Measurements from ENCODE around the gene ZCWPW2.

ZCWPW2 gene

GRCh38 chr3:28349469-28350000 lies 1.0 kb downstream of the ZCWPW2 start:
- peak overlapping the region; percentile 74 for H3K4me3 ChIP-seq (ENCODE audit: low read depth, low read length)

GRCh38 chr3:28376424-28376823 lies 27.9 kb downstream of the ZCWPW2 start:
- no peak overlapping the region for H3K4me3 ChIP-seq (ENCODE audit: low read depth, low read length)

DNA sequence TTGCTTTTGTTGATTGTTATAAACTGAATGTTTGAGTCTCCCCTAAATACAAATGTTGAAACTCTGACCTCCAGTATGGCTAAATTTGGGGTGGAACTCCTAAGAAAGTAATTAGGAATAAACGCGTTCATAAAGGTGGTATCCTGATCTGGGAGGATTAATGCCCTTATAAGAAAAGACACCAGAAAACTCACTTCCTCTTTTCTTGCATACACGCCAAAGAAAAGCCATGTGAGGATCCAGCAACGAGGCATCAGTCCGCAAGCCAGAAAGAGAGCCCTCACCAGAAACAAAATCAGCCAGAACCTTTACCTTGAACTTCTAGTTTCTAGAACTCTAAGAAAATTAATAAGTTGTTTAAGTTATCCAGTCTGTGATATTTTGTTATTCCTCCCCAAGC lies 37.5 kb downstream of the ZCWPW2 start:
- H3K4me3 ChIP-seq (ENCODE audit: low read depth, low read length): no peak overlapping the region

DNA sequence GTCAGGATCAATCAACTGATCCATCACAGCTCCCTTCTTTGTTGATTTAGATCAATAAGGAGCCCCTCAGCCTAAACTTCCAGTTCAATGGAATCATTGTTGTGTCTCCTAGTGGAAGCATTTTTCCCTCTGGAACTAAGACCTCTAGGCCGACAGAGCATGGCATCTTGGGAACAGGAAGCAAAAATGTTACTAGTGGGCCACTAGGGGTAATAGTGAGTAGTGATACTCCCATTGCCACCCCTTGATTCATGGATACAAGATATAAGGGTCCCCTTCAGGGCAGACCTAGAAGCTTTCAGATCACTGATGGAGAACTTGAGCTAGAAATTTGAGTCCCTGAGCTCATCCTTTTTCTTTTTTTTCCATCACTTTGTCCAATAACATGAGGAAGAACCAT lies 40.5 kb downstream of the ZCWPW2 start:
- H3K4me3 ChIP-seq (ENCODE audit: low read depth, low read length): no peak overlapping the region

- no peak overlapping the region for H3K4me3 ChIP-seq (ENCODE audit: low read depth, low read length)
These were observed 50.7 kb downstream of the ZCWPW2 start for GRCh38 chr3:28399206-28399605.

GRCh38 chr3:28406241-28406640 lies 57.7 kb downstream of the ZCWPW2 start:
- no peak overlapping the region for H3K4me3 ChIP-seq (ENCODE audit: low read depth, low read length)

DNA sequence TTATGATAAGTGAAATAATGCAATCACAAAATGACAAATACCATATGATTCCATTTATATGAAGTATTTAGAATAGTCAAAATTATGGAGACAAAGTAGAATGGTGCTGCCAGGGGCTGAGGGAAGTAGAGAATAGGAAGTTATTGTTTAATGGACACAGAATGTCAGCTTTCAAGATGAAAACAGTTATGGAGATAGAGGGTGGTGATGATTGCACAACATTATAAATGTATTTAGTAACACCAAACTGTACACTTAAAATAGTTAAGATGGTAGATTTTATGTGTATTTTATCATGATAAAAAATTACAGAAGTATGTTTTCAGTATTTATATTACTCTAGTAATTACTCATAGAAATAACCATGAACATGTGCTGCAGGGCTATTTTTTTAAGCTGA lies 100.9 kb downstream of the ZCWPW2 start:
- H3K4me3 ChIP-seq (ENCODE audit: low read depth, low read length): no peak overlapping the region

GRCh38 chr3:28462866-28463265 lies 114.3 kb downstream of the ZCWPW2 start:
- no peak overlapping the region for H3K4me3 ChIP-seq (ENCODE audit: low read depth, low read length)

DNA sequence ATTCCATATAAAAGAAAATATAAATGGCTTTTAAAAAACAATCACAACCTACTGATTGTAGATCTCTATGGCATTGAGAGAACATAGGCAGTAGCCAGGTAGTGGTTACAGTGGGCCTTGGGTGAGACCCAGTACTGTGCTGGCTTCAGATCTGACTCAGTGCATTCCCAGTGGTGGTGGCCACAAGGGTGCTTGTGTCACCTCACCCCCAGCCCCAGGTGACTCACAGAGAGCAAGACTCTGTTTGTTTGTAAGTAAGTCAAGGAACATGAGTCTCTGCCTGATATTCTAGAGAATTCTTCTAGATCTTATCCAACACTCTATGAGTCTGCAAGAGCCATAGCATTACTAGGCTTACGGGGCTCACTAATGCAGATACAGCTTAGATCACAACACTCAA lies 118.9 kb downstream of the ZCWPW2 start:
- no peak overlapping the region for H3K4me3 ChIP-seq (ENCODE audit: low read depth, low read length)

- no peak overlapping the region for H3K4me3 ChIP-seq (ENCODE audit: low read depth, low read length)
These were observed 127.7 kb downstream of the ZCWPW2 start for GRCh38 chr3:28476194-28476593.

DNA sequence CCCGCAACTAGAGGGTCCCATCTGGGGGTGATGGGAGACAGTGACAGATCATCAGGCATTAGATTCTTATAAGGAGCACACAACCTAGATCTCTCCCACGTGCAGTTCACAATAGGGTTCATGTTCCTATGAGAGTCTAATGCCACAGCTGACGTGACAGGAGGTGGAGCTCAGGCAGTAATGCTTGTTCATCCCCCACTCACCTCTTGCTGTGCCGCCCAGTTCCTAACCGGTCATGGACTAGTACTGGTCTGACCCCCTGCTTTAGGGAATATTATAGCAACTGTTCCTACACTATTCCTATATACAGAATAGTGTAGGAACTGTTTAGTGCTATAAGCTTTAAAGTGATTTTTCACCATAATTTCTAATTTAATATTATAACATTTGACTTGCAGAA lies 128.2 kb downstream of the ZCWPW2 start:
- H3K4me3 ChIP-seq (ENCODE audit: low read depth, low read length): no peak overlapping the region

DNA sequence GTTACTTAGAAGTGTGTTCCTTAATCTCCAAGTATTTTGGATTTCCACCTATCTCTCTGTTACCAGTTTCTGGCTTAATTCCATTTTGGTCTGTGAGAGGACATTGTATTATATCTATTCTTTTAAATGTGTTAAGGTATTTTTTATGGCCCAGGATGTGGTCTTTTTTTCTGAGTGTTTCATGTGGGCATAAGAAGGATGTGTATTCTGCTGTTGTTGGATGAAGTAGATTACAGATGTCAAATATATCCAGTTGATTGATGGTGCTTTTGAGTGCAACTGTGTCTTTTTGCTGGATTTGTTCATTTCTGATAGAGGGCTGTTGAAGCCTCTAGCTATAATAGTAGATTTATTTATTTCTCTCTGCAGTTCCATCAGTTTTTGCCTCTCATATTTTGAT lies 136.6 kb downstream of the ZCWPW2 start:
- no peak overlapping the region for H3K4me3 ChIP-seq (ENCODE audit: low read depth, low read length)

GRCh38 chr3:28495301-28495700 lies 146.8 kb downstream of the ZCWPW2 start:
- no peak overlapping the region for H3K4me3 ChIP-seq (ENCODE audit: low read depth, low read length)

GRCh38 chr3:28502397-28502937 lies 153.9 kb downstream of the ZCWPW2 start:
- no peak overlapping the region for H3K4me3 ChIP-seq (ENCODE audit: low read depth, low read length)

- no peak overlapping the region for H3K4me3 ChIP-seq (ENCODE audit: low read depth, low read length)
These were observed 156.5 kb downstream of the ZCWPW2 start for GRCh38 chr3:28504976-28505375.

- H3K4me3 ChIP-seq (ENCODE audit: low read depth, low read length): no peak overlapping the region
These were observed 173.1 kb downstream of the ZCWPW2 start for GRCh38 chr3:28521663-28522062.

DNA sequence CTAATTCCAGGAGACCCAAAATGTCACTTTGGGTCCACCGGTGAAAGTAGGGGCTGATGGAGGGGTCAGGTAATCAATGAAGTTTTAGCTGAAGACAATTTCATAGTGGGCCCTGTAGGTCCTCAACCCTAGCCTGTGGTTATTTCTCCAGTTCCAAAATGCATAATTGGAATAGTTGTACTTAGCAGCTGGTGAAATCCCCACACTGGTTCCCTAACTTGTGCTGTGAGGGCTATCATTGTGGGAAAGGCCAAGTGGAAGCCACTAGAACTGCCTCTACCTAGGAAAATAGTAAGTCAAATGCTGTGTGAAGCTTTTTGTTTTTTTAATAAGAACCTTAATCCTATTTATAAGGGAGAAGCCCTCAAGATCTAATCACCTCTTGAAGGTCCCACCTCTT lies 193.8 kb downstream of the ZCWPW2 start:
- no peak overlapping the region for H3K4me3 ChIP-seq (ENCODE audit: low read depth, low read length)

GRCh38 chr3:28544236-28544635 lies 195.7 kb downstream of the ZCWPW2 start:
- no peak overlapping the region for H3K4me3 ChIP-seq (ENCODE audit: low read depth, low read length)

DNA sequence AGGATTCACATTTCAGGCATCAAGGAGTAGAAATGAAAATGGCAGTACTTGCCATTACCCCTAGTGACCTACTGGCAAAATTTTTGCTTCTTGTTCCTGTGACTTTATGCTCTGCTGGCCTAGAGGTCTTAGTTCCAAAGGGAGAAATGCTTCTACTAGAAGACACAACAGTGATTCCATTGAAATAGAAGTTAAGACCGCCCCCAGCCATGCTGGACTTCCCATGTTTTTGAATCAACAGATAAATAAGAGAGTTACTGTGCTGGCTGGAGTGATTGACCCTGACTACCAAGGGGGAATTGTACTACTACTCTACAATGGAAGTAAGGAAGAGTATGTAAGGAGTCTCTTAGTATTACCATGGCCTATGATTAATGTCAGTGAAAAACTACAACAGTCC lies 196.3 kb downstream of the ZCWPW2 start:
- H3K4me3 ChIP-seq (ENCODE audit: low read depth, low read length): no peak overlapping the region

GRCh38 chr3:28547677-28548076 lies 199.2 kb downstream of the ZCWPW2 start:
- H3K4me3 ChIP-seq (ENCODE audit: low read depth, low read length): no peak overlapping the region

DNA sequence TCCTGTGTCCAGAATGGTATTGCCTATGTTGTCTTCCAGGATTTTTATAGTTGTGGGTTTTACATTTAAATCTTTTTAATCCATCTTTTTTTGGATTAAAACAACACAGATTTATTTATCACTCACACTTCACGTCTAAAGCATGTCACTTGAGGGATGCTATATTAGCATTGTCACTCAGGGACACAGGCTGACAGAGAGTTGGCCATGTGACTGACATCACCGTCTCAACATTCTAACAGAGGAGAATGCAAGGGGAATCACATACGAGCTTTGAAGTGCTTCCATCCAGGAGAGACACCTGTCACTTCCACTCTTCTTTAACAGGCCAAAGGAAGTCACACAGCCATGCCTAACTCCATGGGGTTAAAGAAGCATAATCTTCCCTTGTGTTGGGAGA lies 204.7 kb downstream of the ZCWPW2 start:
- no peak overlapping the region for H3K4me3 ChIP-seq (ENCODE audit: low read depth, low read length)

DNA sequence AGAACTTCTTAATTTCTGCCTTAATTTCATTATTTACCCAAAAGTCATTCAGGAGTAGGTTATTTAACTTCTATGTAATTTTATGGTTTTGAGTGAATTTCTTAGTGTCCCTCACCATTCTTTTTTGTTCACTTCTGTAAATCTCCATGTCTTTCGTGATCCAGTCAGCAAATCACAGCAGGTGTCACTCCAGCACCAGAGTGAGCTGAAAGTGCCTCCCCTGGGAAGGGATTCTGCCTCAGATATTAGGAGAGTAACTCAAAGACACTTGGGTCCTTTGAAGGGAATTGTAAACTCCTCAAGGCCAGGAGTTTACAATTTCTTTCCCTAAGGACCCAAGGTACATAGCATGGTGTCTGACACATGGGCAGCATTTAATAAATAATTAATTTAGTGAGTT lies 207.7 kb downstream of the ZCWPW2 start:
- no peak overlapping the region for H3K4me3 ChIP-seq (ENCODE audit: low read depth, low read length)

DNA sequence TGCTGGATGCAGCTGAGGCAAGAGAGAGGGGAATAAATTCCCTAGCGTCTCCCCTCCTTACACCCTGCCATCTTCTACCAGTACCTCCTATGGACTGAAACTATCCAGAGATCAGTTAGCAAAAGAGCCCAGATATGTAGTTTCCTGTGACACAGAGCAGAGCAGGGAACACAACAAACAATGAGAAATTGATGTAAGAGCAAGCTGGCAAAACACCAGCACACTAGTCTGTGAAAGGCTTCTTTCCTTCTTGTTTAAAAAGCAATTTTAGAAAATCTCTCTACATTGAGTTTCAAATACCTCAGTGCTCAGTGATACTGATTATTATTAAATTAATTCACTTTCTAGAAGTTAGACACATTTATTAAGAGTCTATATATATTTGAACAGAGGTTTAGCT lies 215.7 kb downstream of the ZCWPW2 start:
- no peak overlapping the region for H3K4me3 ChIP-seq (ENCODE audit: low read depth, low read length)

Data from iPS-11a (cell line).